Measurements from ENCODE around the gene MAP1A.
A peak's percentile ranks its signal among the peaks of the same experiment; 100 is the strongest.

Gene MAP1A

GRCh38 chr15:43511012-43511885, 6.2 kb upstream of the MAP1A start:
- DNase-seq: peak; percentile 71

- DNase-seq: no peak
Measured at GRCh38 chr15:43513550-43513949, 3.9 kb upstream of the MAP1A start.

- DNase-seq: no peak
Measured at GRCh38 chr15:43514241-43515057, 3.0 kb upstream of the MAP1A start.

- no peak for DNase-seq
Measured at GRCh38 chr15:43515741-43516140, 1.7 kb upstream of the MAP1A start.

- DNase-seq: no peak
Measured at GRCh38 chr15:43516185-43516584, 1.2 kb upstream of the MAP1A start.

- no peak for DNase-seq
Measured at GRCh38 chr15:43516801-43517353, 531 bp upstream of the MAP1A start.

GRCh38 chr15:43518197-43518761, 871 bp downstream of the MAP1A start:
- no peak for DNase-seq

- no peak for DNase-seq
Measured at GRCh38 chr15:43519196-43519595, 1.8 kb downstream of the MAP1A start.

GRCh38 chr15:43520138-43520537, 2.7 kb downstream of the MAP1A start:
- DNase-seq: no peak

- no peak for DNase-seq
Measured at GRCh38 chr15:43521419-43521818, 4.0 kb downstream of the MAP1A start.

GRCh38 chr15:43522247-43522646, 4.8 kb downstream of the MAP1A start:
- DNase-seq: no peak

GRCh38 chr15:43523646-43524045, 6.2 kb downstream of the MAP1A start:
- DNase-seq: no peak

GRCh38 chr15:43524254-43524845, 6.9 kb downstream of the MAP1A start:
- DNase-seq: no peak

GRCh38 chr15:43525131-43525530, 7.7 kb downstream of the MAP1A start:
- DNase-seq: no peak

GRCh38 chr15:43526261-43526930, 9.0 kb downstream of the MAP1A start:
- DNase-seq: no peak

GRCh38 chr15:43527016-43527801, 9.8 kb downstream of the MAP1A start:
- no peak for DNase-seq

GRCh38 chr15:43527802-43528541, 10.6 kb downstream of the MAP1A start:
- DNase-seq: no peak

- no peak for DNase-seq
Measured at GRCh38 chr15:43528542-43529007, 11.2 kb downstream of the MAP1A start.

GRCh38 chr15:43529141-43529540, 11.7 kb downstream of the MAP1A start:
- DNase-seq: no peak

- no peak for DNase-seq
Measured at GRCh38 chr15:43529587-43530345, 12.4 kb downstream of the MAP1A start.

Measured in activated effector memory CD4-positive, alpha-beta T cell treated with anti-CD3 and anti-CD28 coated beads, Interleukin-2, amount 50 U/mL, for 16 hours (primary cell).